Thyroid gland (tissue), 4 donors: ENCODE data around the gene LPP. TPM values are rescaled to one million over a fixed set of nuclear protein-coding genes. Genes with fewer than 3 reads are reported as not detected.
A peak's percentile ranks its signal among the peaks of the same experiment; 100 is the strongest.

ENCODE experiments used
- DNase-seq, 2 donors: peaks; one replicate each; pipeline ENCODE4 v3.0.0-alpha.2; 2019
- H3K27ac ChIP-seq, 3 donors: fragments of 200-600 bp; sonication (generic); 1 replicate in 2 of 3; 2 replicates in 1 of 3; pipeline ENCODE4 v1.5.1; 2016 to 2019; ENCODE audit warnings: mild to moderate bottlenecking in 1 of 3, moderate library complexity in 1 of 3
- H3K27me3 ChIP-seq: fragments of 200-600 bp; sonication (generic); one replicate; pipeline ENCODE4 v1.5.1; 2019
- H3K36me3 ChIP-seq, 2 donors: fragments of 200-600 bp; sonication (generic); one replicate each; pipeline ENCODE4 v1.5.1; 2016 to 2019
- H3K4me1 ChIP-seq, 2 donors: fragments of 200-600 bp; sonication (generic); one replicate each; pipeline ENCODE4 v1.5.1; 2017 to 2019
- H3K4me3 ChIP-seq, 3 donors: fragments of 200-600 bp; sonication (generic); replicated peaks in 1 of 3; 1 replicate in 2 of 3; 2 replicates in 1 of 3; pipeline ENCODE4 v1.5.1; 2016; ENCODE audit warnings: mild to moderate bottlenecking in 1 of 3
- H3K9me3 ChIP-seq: fragments of 200-600 bp; sonication (generic); one replicate; pipeline ENCODE4 v1.5.1; 2017
- CTCF ChIP-seq, 6 experiments: fragments of 200-600 bp in 3 of 6; fragments of 450-650 bp in 3 of 6; sonication (generic) in 3 of 6; IDR thresholded peaks; one replicate each; pipeline ENCODE4 v1.5.1; 2016 to 2019; ENCODE audit warnings: antibody characterized with exemption in 6 of 6, mild to moderate bottlenecking in 2 of 6, inconsistent platforms in 1 of 6, moderate library complexity in 1 of 6
- POLR2A ChIP-seq, 2 donors: fragments of 450-650 bp; IDR thresholded peaks; one replicate each; pipeline ENCODE4 v1.6.1; 2017; ENCODE audit warnings: antibody characterized with exemption in 2 of 2, mild to moderate bottlenecking in 2 of 2, moderate library complexity in 1 of 2
- WGBS, 2 donors: methylation state at CpG; one replicate each; pipeline ENCODE4 v1.1.5; 2017; 5-methylcytosine and 5-hydroxymethylcytosine counted together
- intact Hi-C: fragments of 100-400 bp; cut with DNase I; formaldehyde crosslinking; loops from one replicate; pipeline ENCODE4 v1.15.1; 2023
- total RNA-seq, 4 donors: library from RNA; depleted of rRNA; stranded (reverse); fragments of >200 nt; gene quantifications; one replicate each; pipeline ENCODE4 v1.2.3, GENCODE V29; 2016

LPP gene
- total RNA-seq, 4 donors from 2014 or later = 79.0 to 141 (median 82.8) TPM

GRCh38 chr3:188468662-188469061 is 314.7 kb downstream of the LPP start:
- 28 to 36% methylated on average over 3 of the region's 3 CpGs for WGBS, 2 donors
- intact Hi-C loops = no loop called here
- H3K27me3 ChIP-seq = no peaks in the 10 kb centered on the region
- H3K27ac ChIP-seq = peak overlapping the region in 2 of 3 donors; percentile 9 to 13
- H3K4me3 ChIP-seq = no peak overlapping the region
- H3K9me3 ChIP-seq = no peaks in the 10 kb centered on the region
- peak; percentile 74 to 80 for DNase-seq
- H3K4me1 ChIP-seq = peaks cover 13 to 17% of the 10 kb centered on the region in 2 donors
- no peak for TF ChIP-seq POLR2A (IDR thresholded peaks at IDR 0.05)
- no peak for TF ChIP-seq CTCF (IDR thresholded peaks at IDR 0.05)
- H3K36me3 ChIP-seq = no peaks in the 10 kb centered on the region

- no peak for DNase-seq
- peaks cover 13 to 17% of the 10 kb centered on the region in 2 donors for H3K4me1 ChIP-seq
- H3K36me3 ChIP-seq = no peaks in the 10 kb centered on the region
- intact Hi-C loops = no loop called here
- no peak for TF ChIP-seq CTCF (IDR thresholded peaks at IDR 0.05)
- no peak for TF ChIP-seq POLR2A (IDR thresholded peaks at IDR 0.05)
- WGBS, 2 donors = 80% methylated on average over 10 of the region's 10 CpGs
- no peaks in the 10 kb centered on the region for H3K27me3 ChIP-seq
- peak overlapping the region in 1 of 3 donors; percentile 9 for H3K27ac ChIP-seq
- no peak overlapping the region for H3K4me3 ChIP-seq
- no peaks in the 10 kb centered on the region for H3K9me3 ChIP-seq
Measured at GRCh38 chr3:188469228-188469885, 315.4 kb downstream of the LPP start.

- DNase-seq = no peak
- Histone ChIP-seq H3K36me3 (no peaks in the 10 kb centered on the region), H3K4me1 (peaks cover 13 to 17% of the 10 kb centered on the region in 2 donors), H3K27me3 (no peaks in the 10 kb centered on the region), H3K9me3 (no peaks in the 10 kb centered on the region), H3K4me3 (no peak overlapping the region), H3K27ac (no peak overlapping the region)
- WGBS, 2 donors = 93 to 96% methylated on average over 4 of the region's 4 CpGs
- TF ChIP-seq CTCF (IDR thresholded peaks at IDR 0.05) (no peak), POLR2A (IDR thresholded peaks at IDR 0.05) (no peak)
- intact Hi-C loops = no loop called here
Measured at GRCh38 chr3:188470508-188471130, 316.7 kb downstream of the LPP start.

GRCh38 chr3:188471723-188472122 is 317.8 kb downstream of the LPP start:
- intact Hi-C loops = no loop called here
- Histone ChIP-seq H3K4me1 (peaks cover 13 to 17% of the 10 kb centered on the region in 2 donors), H3K9me3 (no peaks in the 10 kb centered on the region), H3K36me3 (no peaks in the 10 kb centered on the region), H3K27ac (no peak overlapping the region), H3K4me3 (no peak overlapping the region), H3K27me3 (no peaks in the 10 kb centered on the region)
- TF ChIP-seq CTCF (IDR thresholded peaks at IDR 0.05) (no peak), POLR2A (IDR thresholded peaks at IDR 0.05) (no peak)
- no peak for DNase-seq

- no peaks in the 10 kb centered on the region for H3K36me3 ChIP-seq
- H3K9me3 ChIP-seq = no peaks in the 10 kb centered on the region
- DNase-seq = no peak
- no peak overlapping the region for H3K4me3 ChIP-seq
- WGBS, 2 donors = 96% methylated on average over 1 of the region's 1 CpG
- TF ChIP-seq CTCF (IDR thresholded peaks at IDR 0.05) = no peak
- no peak for TF ChIP-seq POLR2A (IDR thresholded peaks at IDR 0.05)
- H3K27ac ChIP-seq = no peak overlapping the region
- no peaks in the 10 kb centered on the region for H3K27me3 ChIP-seq
- intact Hi-C loops = no loop called here
- peaks cover 13 to 17% of the 10 kb centered on the region in 2 donors for H3K4me1 ChIP-seq
Measured at GRCh38 chr3:188472336-188472735, 318.4 kb downstream of the LPP start.
